A673 (cell line): ENCODE results near the gene CRACDL. TPM values are rescaled to one million over a fixed set of nuclear protein-coding genes. Genes with fewer than 3 reads are reported as not detected.

Experiments
- BruUV-seq: library from RNA; stranded (reverse); fragments of 400-500 nt; replicated peaks from 2 replicates; lab custom pipeline; 2021; lab: Mats Ljungman, UMichigan
- CTCF ChIA-PET: fragments of 300-600 bp; sonication (Branson Sonifier 250); formaldehyde crosslinking; loops from one replicate; lab custom pipeline; 2022; ENCODE audit warnings: antibody characterized with exemption; lab: Charles Lee
- POLR2A ChIA-PET: fragments of 300-600 bp; sonication (Branson Sonifier 250); formaldehyde crosslinking; loops from one replicate; lab custom pipeline; 2022; ENCODE audit warnings: antibody characterized with exemption; ENCODE audit not compliant: low non-redundant PET; lab: Charles Lee
- DNase-seq: peaks from one replicate; pipeline ENCODE4 v3.0.0-alpha.2; 2015; ENCODE audit warnings: low spot score
- H3K27ac ChIP-seq: fragments of 200-600 bp; sonication (generic); 2 replicates; pipeline ENCODE4 v1.5.1; 2016; ENCODE audit warnings: mixed run types, low read depth, mild to moderate bottlenecking, mixed read lengths, antibody characterized with exemption, low read length; ENCODE audit not compliant: poor library complexity, severe bottlenecking
- H3K27me3 ChIP-seq: fragments of 200-600 bp; sonication (generic); replicated peaks from 2 replicates; pipeline ENCODE4 v1.6.1; 2017; ENCODE audit warnings: mixed run types, low read depth, mild to moderate bottlenecking, mixed read lengths, antibody characterized with exemption, low read length; ENCODE audit not compliant: insufficient read depth, poor library complexity
- H3K36me3 ChIP-seq: fragments of 200-600 bp; sonication (generic); 2 replicates; pipeline ENCODE4 v1.6.1; 2016; ENCODE audit warnings: mixed run types, mild to moderate bottlenecking, mixed read lengths, antibody characterized with exemption, low read length; ENCODE audit not compliant: insufficient read depth, poor library complexity, severe bottlenecking
- H3K4me1 ChIP-seq: fragments of 200-600 bp; sonication (generic); 2 replicates; pipeline ENCODE4 v1.6.1; 2017; ENCODE audit warnings: mixed run types, mild to moderate bottlenecking, mixed read lengths, antibody characterized with exemption, low read length; ENCODE audit not compliant: insufficient read depth, poor library complexity, severe bottlenecking
- H3K4me3 ChIP-seq: fragments of 200-600 bp; sonication (generic); 2 replicates; pipeline ENCODE4 v1.5.1; 2016; ENCODE audit warnings: low read depth, mixed run types, mild to moderate bottlenecking, mixed read lengths, low read length; ENCODE audit not compliant: poor library complexity, severe bottlenecking
- H3K9me3 ChIP-seq: fragments of 200-600 bp; sonication (generic); 2 replicates; pipeline ENCODE4 v1.6.1; 2016; ENCODE audit warnings: mixed run types, low read depth, mild to moderate bottlenecking, mixed read lengths, antibody characterized with exemption, low read length; ENCODE audit not compliant: poor library complexity, severe bottlenecking
- EZH2 ChIP-seq: fragments of 200-600 bp; sonication (generic); IDR thresholded peaks from 2 replicates; pipeline ENCODE4 v1.6.1; 2017; ENCODE audit warnings: borderline replicate concordance, low read depth, mild to moderate bottlenecking, mixed read lengths, antibody characterized with exemption, low read length; ENCODE audit not compliant: poor library complexity, severe bottlenecking
- intact Hi-C: fragments of 100-400 bp; cut with micrococcal nuclease; formaldehyde crosslinking; loops from one replicate; pipeline ENCODE4 v1.10.0; 2022; ENCODE audit not compliant: unreplicated experiment
- total RNA-seq: library from RNA; stranded (reverse); gene quantifications from 2 replicates; pipeline ENCODE4 v1.2.3, GENCODE V29; 2021
- TF ChIP-seq, protein P1 (sequence below): fragments of 300-800, 200-600 bp; sonication (generic); conservative IDR thresholded peaks from 2 replicates; pipeline ENCODE4 v1.5.1; 2017; ENCODE audit warnings: low read depth, mild to moderate bottlenecking, antibody characterized with exemption, low read length, moderate library complexity, mixed read lengths

CRACDL gene
- total RNA-seq, 1 experiment from 2014 or later = not detected

DNA sequence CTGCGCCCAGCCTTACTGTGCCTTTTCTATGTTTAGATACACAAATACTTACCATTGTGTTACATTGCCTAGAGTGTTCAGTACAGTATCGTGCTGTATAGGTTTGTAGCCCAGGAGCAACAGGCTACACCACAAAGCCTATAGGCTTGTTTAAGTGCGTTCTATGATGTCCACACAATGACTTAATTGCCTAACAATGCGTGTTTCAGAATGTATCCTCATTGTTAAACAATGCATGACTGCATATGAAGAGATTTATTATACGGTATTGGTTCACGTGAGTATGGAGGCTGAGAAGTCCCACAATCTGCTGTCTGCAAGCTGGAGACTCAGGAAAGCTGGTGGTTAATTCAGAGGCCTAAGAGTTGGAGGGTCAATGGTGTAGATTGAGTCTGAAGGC, 158.9 kb downstream of the CRACDL start:
- no peak overlapping the region for H3K27ac ChIP-seq
- no TSS peak for BruUV-seq
- CTCF ChIA-PET = no interaction called here

DNA sequence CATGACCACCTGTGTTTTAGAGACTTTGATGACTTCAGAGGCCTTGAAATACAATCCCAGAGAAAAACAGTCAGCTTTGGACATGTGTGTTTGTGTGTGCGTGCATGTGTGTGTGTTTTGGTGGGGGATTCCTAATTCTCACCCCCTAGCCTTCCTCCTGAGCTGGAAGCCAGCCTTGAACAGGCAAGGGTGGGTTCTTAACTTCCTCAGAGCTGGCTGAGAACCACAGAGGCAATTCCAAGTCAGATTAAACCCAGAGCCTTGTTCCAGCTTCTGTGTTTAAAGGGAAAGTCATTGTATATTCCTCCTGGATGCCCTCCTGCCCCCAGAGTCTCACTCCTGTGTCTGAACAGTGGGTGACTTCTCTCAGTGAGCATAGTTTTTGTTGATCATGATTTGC, 159.9 kb downstream of the CRACDL start:
- no peaks in the 10 kb centered on the region for H3K4me1 ChIP-seq
- intact Hi-C loops = no loop called here
- no peak for DNase-seq
- H3K36me3 ChIP-seq = no peaks in the 10 kb centered on the region
- no TSS peak for BruUV-seq
- ChIA-PET CTCF (interaction anchor here (0.7 kb wide), 1 partner anchor 61 kb away, joined by 3 read pairs; no protein-coding TSS in a partner anchor), POLR2A (no interaction called here)
- no peak overlapping the region for H3K4me3 ChIP-seq
- H3K9me3 ChIP-seq = peaks cover under 1% of the 10 kb centered on the region
- no peak overlapping the region for H3K27ac ChIP-seq
- TF ChIP-seq EZH2 = no peak
- TF ChIP-seq, protein P1, sequence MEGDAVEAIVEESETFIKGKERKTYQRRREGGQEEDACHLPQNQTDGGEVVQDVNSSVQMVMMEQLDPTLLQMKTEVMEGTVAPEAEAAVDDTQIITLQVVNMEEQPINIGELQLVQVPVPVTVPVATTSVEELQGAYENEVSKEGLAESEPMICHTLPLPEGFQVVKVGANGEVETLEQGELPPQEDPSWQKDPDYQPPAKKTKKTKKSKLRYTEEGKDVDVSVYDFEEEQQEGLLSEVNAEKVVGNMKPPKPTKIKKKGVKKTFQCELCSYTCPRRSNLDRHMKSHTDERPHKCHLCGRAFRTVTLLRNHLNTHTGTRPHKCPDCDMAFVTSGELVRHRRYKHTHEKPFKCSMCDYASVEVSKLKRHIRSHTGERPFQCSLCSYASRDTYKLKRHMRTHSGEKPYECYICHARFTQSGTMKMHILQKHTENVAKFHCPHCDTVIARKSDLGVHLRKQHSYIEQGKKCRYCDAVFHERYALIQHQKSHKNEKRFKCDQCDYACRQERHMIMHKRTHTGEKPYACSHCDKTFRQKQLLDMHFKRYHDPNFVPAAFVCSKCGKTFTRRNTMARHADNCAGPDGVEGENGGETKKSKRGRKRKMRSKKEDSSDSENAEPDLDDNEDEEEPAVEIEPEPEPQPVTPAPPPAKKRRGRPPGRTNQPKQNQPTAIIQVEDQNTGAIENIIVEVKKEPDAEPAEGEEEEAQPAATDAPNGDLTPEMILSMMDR = no peak
- H3K27me3 ChIP-seq = peaks cover 4% of the 10 kb centered on the region

More for the DNA sequence above, 158.9 kb downstream of the CRACDL start:
- no peaks in the 10 kb centered on the region for H3K36me3 ChIP-seq
- H3K4me1 ChIP-seq = no peaks in the 10 kb centered on the region
- intact Hi-C loops = no loop called here
- DNase-seq = no peak
- POLR2A ChIA-PET = no interaction called here
- H3K9me3 ChIP-seq = peaks cover 9% of the 10 kb centered on the region
- no peak overlapping the region for H3K4me3 ChIP-seq
- TF ChIP-seq, protein P1 = no peak
- TF ChIP-seq EZH2 = no peak
- H3K27me3 ChIP-seq = peaks cover 4% of the 10 kb centered on the region

DNA sequence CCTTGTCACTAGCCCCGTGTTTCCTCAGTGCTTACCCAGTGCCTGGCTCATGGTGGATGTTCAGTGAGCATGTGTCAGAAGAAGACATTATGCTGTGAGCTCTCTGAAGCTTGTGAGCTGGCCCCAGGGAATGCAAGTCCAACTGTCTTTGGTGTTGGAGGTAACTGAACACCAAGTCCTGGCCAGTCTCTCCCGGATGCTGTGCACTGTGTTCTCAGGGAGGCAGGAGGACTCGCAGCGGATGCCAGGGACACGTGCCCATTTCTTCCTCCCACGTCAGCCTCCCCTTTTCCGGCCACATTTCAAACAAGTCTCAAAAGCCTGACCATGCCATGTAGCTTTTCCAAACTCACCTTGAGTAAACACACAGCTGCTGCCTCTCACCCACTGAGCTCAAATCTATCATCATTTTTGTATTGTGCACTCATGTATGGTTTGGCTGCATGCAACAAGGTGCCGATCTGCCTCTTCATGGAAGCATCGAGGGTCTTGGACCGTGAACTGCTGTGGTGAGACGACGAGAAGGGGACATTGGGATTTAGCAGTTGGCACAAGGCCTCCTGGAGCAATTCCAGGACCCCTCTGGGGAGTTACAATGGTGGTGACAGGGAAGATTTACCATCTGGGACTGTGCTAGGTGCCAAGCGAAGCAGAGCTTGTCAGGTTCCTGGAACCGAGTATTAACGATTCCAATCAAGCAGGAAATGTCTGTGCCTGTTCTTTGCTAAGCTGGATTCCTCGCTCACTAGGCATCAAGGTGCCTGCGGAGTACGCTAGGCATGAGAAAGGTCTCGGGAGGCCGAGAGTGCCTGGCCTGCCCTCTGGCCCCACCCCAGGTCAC, 160.7 kb downstream of the CRACDL start:
- ChIA-PET CTCF (no interaction called here), POLR2A (no interaction called here)
- no peaks in the 10 kb centered on the region for H3K4me1 ChIP-seq
- no peaks in the 10 kb centered on the region for H3K9me3 ChIP-seq
- H3K36me3 ChIP-seq = no peaks in the 10 kb centered on the region
- TF ChIP-seq, protein P1 = no peak
- TF ChIP-seq EZH2 = no peak
- DNase-seq = peak; percentile 4
- H3K27ac ChIP-seq = no peak overlapping the region
- peaks cover 4% of the 10 kb centered on the region for H3K27me3 ChIP-seq
- BruUV-seq = no TSS peak
- H3K4me3 ChIP-seq = no peak overlapping the region
- intact Hi-C loops = no loop called here
